NAMALWA (cell line): ENCODE data around the gene PFDN1.
A peak's percentile ranks its signal among the peaks of the same experiment; 100 is the strongest.

Experiments used
- DNase-seq: peaks from one replicate; pipeline ENCODE4 v3.0.0-alpha.2; 2015; ENCODE audit warnings: low spot score

PFDN1 gene

GRCh38 chr5:140258873-140259272 lies 44.0 kb downstream of the PFDN1 start:
- no peak for DNase-seq

GRCh38 chr5:140258016-140258415 lies 44.9 kb downstream of the PFDN1 start:
- DNase-seq: no peak

GRCh38 chr5:140256726-140257125 lies 46.2 kb downstream of the PFDN1 start:
- no peak for DNase-seq

- DNase-seq: no peak
Measured at GRCh38 chr5:140255460-140256157, 47.3 kb downstream of the PFDN1 start.

- no peak for DNase-seq
Measured at GRCh38 chr5:140253985-140254384, 48.9 kb downstream of the PFDN1 start.

- DNase-seq: no peak
Measured at GRCh38 chr5:140252470-140253126, 50.3 kb downstream of the PFDN1 start.

- peak; percentile 60 for DNase-seq
Measured at GRCh38 chr5:140251527-140251973, 51.4 kb downstream of the PFDN1 start.

GRCh38 chr5:140250386-140250785 lies 52.5 kb downstream of the PFDN1 start:
- no peak for DNase-seq

GRCh38 chr5:140249536-140249935 lies 53.4 kb downstream of the PFDN1 start:
- DNase-seq: peak; percentile 34

GRCh38 chr5:140248414-140248813 lies 54.5 kb downstream of the PFDN1 start:
- DNase-seq: no peak

GRCh38 chr5:140246378-140247122 lies 56.4 kb downstream of the PFDN1 start:
- DNase-seq: no peak

- no peak for DNase-seq
Measured at GRCh38 chr5:140245926-140246325, 57.0 kb downstream of the PFDN1 start.

- peak; percentile 56 for DNase-seq
Measured at GRCh38 chr5:140245341-140245740, 57.6 kb downstream of the PFDN1 start.

GRCh38 chr5:140244525-140245025 lies 58.3 kb downstream of the PFDN1 start:
- DNase-seq: peak; percentile 90

GRCh38 chr5:140243706-140244250 lies 59.1 kb downstream of the PFDN1 start:
- no peak for DNase-seq

- DNase-seq: no peak
Measured at GRCh38 chr5:140242890-140243585, 59.9 kb downstream of the PFDN1 start.

GRCh38 chr5:140242099-140242498 lies 60.8 kb downstream of the PFDN1 start:
- no peak for DNase-seq

GRCh38 chr5:140240987-140241706 lies 61.8 kb downstream of the PFDN1 start:
- DNase-seq: no peak

GRCh38 chr5:140239939-140240700 lies 62.8 kb downstream of the PFDN1 start:
- DNase-seq: peak; percentile 76

GRCh38 chr5:140239461-140239860 lies 63.4 kb downstream of the PFDN1 start:
- DNase-seq: no peak
